HL-60 (cell line): ENCODE measurements around the gene KDM4C.

Experiments
- DNase-seq, 2 experiments: peaks; one replicate each; pipeline ENCODE4 v3.0.0-alpha.2; 2010 to 2020; ENCODE audit warnings: low read depth in 1 of 2, low spot score in 1 of 2
- H3K27ac ChIP-seq: fragments of 250-450 bp; sonication (Bioruptor Pico); replicated peaks from 2 replicates; pipeline ENCODE4 v1.5.1; 2020; ENCODE audit warnings: mild to moderate bottlenecking, moderate library complexity
- H3K27me3 ChIP-seq: fragments of 250-450 bp; sonication (Bioruptor Pico); 2 replicates; pipeline ENCODE4 v1.5.1; 2021; ENCODE audit warnings: mild to moderate bottlenecking, moderate library complexity; ENCODE audit not compliant: insufficient read depth, poor library complexity, severe bottlenecking
- H3K4me3 ChIP-seq: replicated peaks from 2 replicates; pipeline ENCODE4 v1.5.1; 2011; ENCODE audit warnings: mild to moderate bottlenecking, control low read depth, low read length; ENCODE audit not compliant: insufficient read depth
- CTCF ChIP-seq: IDR thresholded peaks from one replicate; pipeline ENCODE4 v1.5.1; 2011; ENCODE audit warnings: low read length, control low read depth, inconsistent platforms; ENCODE audit not compliant: insufficient read depth
- GABPA ChIP-seq: IDR thresholded peaks from 2 replicates; pipeline ENCODE4 v1.6.1; 2012; ENCODE audit warnings: low read depth
- POLR2AphosphoS5 ChIP-seq: IDR thresholded peaks from 2 replicates; pipeline ENCODE4 v1.6.1; 2012; ENCODE audit warnings: low read depth
- REST ChIP-seq: IDR thresholded peaks from 2 replicates; pipeline ENCODE4 v1.6.1; 2012; ENCODE audit warnings: low read depth; ENCODE audit not compliant: insufficient replicate concordance
- SPI1 ChIP-seq: IDR thresholded peaks from 2 replicates; pipeline ENCODE4 v1.6.1; 2012; ENCODE audit warnings: low read depth, mild to moderate bottlenecking, borderline replicate concordance

Gene KDM4C

GRCh38 chr9:6900440-6900883 is 142.7 kb downstream of the KDM4C start:
- Histone ChIP-seq H3K27ac (no peak overlapping the region), H3K4me3 (no peak overlapping the region), H3K27me3 (no peaks in the 10 kb centered on the region)
- no peak for TF ChIP-seq REST
- TF ChIP-seq POLR2AphosphoS5 = no peak
- TF ChIP-seq CTCF = no peak
- no peak for TF ChIP-seq SPI1
- no peak for TF ChIP-seq GABPA
- DNase-seq = no peak

GRCh38 chr9:6901180-6901579 is 143.4 kb downstream of the KDM4C start:
- DNase-seq = no peak
- TF ChIP-seq SPI1 = no peak
- no peak for TF ChIP-seq GABPA
- no peak for TF ChIP-seq CTCF
- TF ChIP-seq REST = no peak
- TF ChIP-seq POLR2AphosphoS5 = no peak
- Histone ChIP-seq H3K4me3 (no peak overlapping the region), H3K27me3 (no peaks in the 10 kb centered on the region), H3K27ac (no peak overlapping the region)

- no peak for DNase-seq
These were observed 144.7 kb downstream of the KDM4C start for GRCh38 chr9:6902423-6902822.

More at GRCh38 chr9:6902423-6902822, 144.7 kb downstream of the KDM4C start:
- Histone ChIP-seq H3K27ac (no peak overlapping the region), H3K27me3 (no peaks in the 10 kb centered on the region), H3K4me3 (no peak overlapping the region)
- TF ChIP-seq SPI1 (no peak), POLR2AphosphoS5 (no peak), CTCF (no peak)
